Hematopoietic multipotent progenitor cell treated with erythropoietin and hydrocortisone succinate and interleukin-3 and kit ligand, for 17 days (in vitro differentiated cells): ENCODE data around the gene CSTPP1.
"Not testable (repeated sequence)": the region's sequence is repeated elsewhere in the genome, so short reads cannot be mapped to it uniquely, and the experiment has no call there.

Experiments used
- DNase-seq: peaks from one replicate; pipeline ENCODE4 v3.0.0-alpha.2; 2015; ENCODE audit warnings: low spot score

CSTPP1 gene

DNA sequence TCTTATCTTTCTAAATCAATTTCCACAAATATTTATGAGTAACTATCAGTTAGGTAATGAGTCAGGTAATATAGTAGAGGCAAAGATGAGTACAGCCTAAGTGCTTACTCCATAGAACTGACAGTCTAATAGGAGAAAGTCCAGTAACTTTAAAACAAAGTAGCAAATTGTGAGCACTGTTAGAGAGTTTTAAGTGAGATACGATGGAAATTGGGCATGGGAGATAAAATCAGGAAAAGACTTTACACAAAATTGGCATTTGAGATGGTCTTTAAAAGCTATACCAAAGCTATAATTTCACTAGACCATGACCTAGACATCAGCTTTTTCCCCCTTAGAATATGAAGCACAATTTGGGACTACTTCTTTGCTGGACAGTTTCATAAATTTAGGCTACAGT, 113.7 kb downstream of the CSTPP1 start:
- DNase-seq = no peak

DNA sequence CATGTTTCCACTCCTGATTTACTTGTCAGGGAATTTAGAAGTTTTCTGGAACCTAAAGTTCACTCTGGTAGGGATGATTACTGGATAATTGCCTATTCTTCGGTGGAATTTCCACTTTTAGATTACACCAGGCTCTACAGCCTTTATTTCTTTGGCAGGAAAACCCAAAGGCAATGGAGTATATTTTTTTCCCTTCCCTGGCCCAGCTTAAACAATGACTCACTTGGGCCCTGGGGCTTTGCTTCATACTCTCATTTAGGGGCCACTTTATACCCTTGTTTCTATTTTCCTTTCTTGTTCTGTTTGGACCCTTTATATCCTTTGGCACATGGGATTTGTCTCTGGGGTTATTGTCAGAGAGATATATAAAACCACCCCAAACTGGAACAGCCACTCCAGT, 114.7 kb downstream of the CSTPP1 start:
- DNase-seq = no peak

DNA sequence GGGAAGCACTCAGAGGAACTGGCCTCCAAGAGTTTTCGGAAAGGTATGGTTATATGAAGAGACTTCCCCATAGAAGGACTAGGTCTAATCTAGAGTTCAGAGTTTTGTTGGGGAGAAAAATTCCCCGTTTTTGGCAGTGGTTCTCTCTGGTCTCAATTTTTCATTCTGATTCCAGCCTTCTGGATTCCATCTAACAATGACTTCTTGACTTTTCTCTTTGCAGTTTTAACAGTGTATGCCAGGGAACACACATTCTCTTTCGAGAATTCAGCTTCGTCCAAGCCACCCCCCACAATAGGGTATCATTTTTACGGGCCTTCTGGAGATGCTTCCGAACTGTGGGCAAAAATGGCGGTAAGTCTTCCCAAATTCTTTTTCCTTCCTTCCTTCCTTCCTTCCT, 115.6 kb downstream of the CSTPP1 start:
- DNase-seq = no peak

DNA sequence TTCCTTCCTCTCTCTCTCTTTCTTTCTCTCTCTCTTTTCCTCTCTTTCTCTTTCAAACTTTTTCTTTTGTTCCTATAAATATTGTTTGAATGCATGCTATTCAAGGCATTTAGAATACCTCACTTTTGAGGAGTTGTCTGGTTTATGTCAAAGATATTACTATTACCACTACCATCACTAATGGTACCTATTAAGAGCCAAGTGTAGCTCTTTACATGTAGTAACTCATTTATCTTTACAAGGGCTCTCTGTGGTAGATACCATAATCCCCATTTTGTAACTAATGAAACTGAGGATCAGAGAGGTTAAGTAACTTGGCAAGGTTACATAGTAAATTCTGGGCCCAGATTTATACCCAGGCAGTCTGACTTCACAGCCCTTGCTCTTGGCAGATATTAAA, 116.0 kb downstream of the CSTPP1 start:
- no peak for DNase-seq

DNA sequence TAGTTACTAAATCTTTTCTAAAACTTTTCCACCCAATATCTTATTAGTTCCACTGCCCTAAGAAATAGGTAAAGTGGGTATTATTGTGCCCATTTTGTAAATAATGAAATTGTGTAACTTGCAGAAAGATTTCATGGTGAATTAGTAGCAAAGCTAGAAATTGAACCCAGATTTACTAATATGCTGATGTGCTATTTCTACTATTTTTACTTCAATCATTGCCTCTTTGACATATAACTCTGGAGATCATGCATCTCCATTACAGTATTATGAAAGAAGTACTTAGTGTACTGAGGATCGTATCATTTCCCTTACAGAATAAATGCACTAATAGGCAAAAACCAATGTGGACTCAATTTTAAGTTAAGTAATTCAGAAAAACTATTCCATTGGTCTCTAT, 119.0 kb downstream of the CSTPP1 start:
- no peak for DNase-seq

DNA sequence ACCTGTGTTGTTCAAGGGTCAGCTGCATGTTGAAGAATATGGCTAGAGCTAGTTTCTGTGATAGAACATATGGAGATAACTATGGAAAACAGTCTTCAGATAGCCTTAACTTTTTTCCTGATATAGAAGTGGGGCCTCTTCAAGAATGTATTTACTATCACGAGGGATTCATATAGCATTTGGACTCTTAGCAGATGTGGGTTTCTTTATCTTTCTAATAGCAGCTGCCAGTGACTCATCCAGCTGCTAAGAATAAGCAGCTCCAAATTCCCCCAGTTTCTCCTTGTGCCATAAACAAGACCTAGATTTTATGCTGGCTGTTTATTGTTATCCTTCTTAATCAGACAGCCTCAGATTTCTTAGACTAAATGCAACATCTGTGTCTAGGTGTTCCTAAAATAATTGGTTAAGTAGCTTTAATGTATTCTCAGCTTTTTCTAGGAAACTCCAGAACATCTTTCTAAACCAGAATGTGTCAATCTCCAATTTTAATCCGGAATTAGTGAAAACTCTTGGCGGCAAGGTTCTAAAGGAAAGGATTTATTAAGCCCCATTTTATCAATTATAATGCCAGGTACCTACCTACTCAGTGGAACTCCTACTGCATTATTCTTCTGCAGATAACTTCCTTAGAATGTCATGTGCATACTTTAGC, 119.8 kb downstream of the CSTPP1 start:
- DNase-seq = peak; percentile 16

DNA sequence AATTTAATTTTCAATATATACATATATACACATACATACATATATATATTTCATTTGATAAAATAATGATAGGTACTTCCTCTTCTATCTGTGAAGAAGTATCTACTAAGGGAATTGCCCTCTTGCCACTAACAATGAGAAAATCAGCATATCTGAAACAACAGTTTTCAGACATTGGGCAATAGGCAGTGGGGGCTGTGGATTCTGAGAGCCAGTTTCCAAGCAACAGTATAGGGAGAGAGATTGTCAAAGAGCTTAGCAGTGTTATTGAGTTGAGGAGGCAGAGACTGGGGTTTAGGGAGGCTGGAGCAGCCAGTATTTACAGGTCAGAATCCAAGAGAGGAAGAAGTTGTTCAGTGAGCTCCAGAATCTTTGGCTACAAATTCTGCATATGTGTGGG, 120.8 kb downstream of the CSTPP1 start:
- DNase-seq = no peak

DNA sequence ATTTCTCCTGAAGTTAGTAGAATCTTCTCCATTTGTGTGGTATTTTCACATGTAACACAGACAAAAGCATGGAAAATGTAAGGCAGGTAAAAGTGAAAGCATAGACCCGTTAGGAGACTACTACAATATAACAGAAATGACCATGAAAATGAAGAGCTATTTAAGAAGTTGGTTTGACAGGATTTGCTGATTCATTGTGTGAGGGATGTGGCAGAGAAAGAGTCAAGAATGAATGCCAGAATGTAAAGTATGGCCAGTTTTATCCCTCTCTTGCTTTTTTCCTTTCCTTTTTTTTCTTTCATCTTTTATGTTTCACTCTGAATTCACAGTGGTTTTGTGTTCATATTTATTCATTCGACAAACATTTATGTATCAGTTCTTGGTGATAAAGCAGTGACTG, 124.2 kb downstream of the CSTPP1 start:
- DNase-seq = no peak

DNA sequence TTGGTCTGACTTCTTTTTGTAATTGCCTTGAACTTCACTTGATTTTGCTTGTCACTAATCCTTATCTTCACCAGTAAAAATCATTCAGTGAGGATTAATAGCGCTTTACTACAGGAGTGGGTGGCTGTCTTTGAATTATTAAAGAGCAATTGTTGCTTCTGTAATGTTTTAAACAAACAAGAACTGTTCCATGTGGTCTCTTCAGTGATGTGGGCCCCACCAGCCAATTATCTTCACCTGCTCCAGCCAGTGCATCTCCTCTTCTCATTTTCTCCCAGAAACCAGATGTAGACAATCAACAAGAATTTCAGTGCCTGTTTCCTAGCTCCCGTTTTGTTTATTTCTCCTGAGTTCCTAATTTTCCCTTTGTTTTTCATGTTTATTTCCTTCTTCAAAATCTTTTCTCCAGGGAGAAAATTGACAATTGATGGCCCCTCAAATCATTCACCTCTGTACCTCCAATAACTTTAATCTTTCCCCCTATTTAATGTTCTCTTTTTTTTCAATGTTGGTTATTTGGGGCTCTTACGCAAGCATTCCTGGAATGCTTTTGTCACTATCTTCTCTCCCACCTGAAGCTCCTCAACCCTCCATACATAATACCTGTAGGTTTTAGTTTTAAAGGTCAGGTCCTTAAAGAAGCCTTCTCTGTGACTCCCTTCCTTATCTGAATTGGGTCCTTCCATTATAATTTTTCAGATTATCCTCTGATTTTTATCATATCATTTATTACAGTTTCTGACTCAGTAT, 125.0 kb downstream of the CSTPP1 start:
- DNase-seq = no peak

DNA sequence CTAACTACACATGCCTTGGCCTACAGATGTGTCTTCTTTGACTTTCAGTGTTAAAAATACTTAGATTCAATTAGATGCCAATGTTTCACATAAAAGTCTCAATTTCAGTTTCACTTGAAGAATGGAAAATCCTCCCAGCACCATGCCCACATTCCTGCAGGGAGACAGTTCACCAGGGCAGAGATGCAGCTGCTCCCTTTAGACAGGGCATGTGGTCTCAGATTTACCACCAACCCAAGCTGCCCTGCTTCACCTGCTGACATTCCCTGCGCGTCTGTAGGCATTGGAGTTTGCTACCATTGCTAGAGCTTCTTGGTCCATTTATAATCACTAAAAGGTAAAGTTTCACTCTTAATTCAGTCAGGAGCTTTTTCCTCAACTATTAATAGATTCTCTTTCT, 126.2 kb downstream of the CSTPP1 start:
- no peak for DNase-seq

DNA sequence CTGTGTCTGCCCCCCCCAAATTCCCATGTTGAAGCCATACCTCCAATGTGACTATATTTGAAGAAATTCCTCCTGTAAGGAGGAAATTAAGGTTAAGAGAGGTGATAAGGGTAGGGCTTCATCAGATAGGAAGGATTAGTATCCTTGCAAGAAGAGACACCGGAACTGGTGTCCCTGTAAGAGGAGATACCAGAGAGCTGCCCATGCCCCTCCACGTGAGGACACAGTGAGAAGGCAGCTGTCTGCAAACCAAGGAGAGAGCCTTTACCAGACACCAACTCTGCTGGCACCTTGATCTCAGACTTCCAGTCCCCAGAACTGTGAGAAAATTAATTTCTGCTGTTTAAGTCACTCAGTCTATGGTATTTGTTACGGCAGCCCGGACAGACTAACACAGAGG, 130.8 kb downstream of the CSTPP1 start:
- no peak for DNase-seq

DNA sequence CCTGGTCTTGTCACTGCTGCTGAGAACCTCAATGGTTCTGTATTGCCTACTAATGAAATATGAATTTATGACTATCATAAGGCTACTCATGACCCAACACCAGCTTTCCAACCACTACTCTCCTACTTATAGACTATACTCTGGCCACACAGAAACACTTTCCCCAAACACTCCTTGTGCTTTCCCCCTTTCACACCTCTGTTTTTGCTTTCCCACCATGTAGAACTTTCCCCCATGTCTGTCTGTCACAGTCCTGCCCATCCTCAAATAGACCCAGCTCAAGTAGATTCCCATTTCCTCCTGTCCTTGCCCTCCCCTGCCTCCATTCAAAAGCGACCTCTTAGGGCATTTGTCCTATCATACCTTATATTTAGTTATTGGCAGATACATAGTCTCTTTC, 134.2 kb downstream of the CSTPP1 start:
- DNase-seq = no peak

DNA sequence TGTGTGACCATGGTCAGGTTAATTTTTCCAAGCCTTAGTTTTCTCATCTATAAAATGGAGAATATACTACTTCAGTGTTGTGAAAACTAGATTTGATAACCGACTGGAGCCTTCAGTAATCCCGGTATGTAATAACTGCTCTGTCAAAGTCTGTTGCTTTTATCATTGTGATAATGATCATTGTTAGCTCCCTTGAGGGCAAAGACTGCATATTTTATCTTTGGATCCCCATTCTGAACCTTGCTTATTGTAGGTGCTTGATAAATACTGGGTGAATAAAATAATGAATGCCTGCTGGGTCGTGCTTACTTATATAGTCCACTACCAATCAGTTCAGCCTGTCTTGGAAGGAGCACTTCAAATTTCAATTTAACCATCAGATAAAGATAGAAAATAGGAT, 134.8 kb downstream of the CSTPP1 start:
- DNase-seq = no peak

DNA sequence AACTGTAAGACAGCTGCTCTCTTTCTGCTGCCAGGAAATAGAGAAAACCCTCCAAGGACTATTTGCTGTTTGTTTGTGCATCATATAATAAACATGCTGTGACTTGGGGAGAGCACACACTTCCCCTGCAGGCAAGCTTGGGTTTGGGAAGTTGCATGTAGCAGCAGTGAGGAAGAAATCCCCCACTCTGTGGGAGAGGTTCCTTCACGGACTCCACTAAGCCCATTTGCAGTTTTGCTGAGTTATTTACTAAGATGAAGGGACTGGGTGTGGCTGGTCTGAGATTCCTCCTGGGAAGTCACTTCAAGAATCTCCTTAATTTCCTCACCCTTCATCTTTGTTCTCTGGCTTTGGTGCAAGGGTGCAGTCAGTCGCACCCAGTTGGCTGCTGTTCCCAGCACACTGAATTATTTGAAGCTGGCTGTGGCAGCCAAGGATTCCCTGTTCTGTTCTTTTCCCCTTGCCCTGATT, 135.3 kb downstream of the CSTPP1 start:
- DNase-seq = no peak

DNA sequence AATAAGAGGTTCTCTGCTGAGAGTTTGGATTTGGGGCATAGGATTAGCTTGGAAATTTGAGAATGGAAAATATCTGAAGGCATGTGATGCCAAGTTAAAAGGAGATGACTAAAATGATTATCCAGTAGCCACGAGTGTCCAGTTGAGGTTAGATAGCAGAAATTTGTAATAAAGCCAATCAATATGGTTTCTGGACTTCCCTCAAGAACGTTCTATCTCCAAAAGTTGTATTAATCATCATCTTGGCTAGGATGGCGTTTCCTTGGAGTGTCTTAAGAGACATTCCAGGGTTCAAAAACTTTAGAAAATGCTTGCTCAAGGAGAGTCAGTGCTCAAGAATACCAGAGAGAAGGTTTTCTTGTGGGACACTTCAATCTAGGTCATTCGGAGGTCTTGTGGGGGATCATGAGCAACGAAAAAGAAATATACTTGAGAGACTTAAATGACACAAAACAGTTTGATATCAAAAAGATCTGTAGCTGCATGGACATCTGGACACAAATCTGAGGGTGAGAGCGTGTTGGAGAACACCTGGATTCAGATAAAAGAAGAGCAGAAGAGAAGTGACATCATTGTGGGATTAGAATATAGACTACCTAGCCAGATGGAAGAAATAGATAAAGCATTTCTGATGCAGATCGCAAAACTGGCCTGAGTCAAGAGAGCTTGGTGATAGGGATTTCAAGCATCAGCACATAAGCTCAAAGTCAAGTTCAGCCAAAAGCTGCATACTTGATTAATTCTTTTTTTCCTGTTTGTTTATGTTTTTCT, 142.4 kb downstream of the CSTPP1 start:
- no peak for DNase-seq

DNA sequence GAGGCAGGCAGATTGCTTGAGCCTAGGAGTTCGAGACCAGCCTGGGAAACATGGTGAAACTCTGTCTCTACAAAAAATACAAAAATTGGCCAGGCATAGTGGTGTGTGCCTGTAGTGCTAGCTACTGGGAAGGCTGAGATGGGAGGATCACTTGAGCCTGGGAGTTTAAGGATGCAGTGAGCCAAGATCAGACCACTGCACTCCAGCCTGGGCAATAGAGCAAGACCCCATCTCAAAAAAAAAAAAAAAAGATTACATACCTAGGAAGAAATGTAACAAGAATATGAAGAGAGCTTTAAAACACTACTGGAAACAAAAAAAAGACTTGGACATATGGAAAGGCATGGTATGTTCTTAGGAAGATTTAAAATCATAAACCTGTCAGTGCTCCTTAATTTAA, 144.2 kb downstream of the CSTPP1 start:
- not testable (repeated sequence) for DNase-seq

DNA sequence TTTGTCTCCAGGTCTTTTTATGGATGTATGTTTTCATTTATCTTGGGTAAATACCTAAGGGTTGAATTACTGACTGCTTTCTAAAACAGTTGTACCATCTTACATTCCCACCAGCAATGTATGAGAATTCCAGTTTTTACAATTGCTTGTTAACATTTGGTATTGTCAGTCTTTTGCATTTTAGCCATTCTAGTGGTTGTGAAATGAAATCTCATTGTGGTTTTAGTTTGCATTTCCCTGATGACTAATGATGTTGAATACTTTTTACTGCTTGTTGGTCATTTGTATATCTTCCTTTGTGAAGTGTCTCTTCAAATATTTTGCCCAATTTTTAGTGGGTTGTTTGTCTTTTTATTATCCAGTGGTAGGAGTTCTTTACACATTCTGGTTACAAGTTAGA, 147.4 kb downstream of the CSTPP1 start:
- DNase-seq = no peak

DNA sequence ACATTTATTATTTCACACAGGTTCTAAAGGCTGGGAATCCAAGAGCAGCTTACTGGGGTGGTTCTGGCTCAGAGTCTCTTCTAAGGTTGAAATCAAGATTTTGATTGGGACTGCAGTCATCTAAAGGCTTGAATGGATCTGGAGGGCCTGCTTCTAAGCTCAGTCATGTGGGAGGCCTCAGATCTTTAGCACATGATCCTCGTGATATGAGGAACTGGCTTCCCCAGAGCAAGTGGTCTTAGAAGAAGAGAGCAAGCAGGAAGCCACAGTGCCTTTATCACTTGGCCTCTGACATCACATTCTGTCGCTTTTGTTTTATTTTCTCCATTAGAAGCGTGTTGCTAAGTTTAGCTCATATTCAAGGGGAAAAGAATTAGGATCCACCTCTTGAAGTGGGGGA, 151.2 kb downstream of the CSTPP1 start:
- no peak for DNase-seq

DNA sequence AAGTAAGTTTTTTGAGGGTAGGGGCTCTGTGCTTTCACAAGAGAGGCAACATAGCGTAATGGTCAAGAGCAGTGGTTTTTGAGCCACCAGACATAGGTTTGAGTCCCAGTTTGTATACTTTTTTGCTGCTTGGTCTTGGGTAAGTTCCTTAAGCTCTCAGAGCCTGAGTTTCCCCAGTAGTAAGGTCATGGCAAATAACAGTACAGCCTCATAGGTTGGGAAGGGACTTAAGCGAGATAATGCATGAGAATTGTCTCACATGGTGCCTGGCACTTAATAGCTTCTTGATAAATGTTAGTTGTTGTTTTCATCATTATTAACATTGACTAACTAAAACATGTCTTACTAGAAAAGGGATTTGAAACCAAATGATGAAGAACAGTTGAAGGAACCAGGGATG, 157.0 kb downstream of the CSTPP1 start:
- DNase-seq = no peak

DNA sequence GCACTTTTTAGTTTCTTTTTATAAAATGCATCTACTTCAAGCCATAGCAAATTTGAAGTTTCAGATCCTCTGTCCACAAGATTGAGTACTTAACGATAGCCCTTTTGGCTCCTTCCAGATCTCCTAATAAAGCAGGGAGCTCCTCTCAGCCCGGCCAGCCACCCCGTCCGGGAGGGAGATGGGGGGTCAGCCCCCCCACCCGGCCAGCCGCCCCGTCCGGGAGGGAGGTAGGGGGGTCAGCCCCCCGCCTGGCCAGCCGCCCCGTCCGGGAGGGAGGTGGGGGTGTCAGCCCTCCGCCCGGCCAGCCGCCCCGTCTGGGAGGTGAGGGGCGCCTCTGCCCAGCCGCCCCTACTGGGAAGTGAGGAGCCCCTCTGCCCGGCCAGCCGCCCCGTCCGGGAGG, 160.3 kb downstream of the CSTPP1 start:
- not testable (repeated sequence) for DNase-seq

DNA sequence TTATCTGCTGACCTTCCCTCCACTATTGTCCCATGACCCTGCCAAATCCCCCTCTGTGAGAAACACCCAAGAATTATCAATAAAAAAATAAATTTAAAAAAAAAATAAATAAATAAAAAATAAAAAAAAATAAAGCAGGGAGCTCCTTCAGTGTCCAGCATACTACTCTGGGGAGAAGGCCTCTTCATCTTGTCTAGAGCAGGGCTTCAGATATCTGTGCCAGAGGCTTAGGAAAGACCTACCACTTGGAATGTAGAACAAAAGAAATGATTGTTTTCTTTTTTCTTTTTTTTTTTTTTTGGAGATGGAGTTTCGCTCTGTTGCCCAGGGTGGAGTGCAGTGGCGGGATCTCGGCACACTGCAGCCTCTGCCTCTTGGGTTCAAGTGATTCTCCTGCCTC, 161.7 kb downstream of the CSTPP1 start:
- DNase-seq = not testable (repeated sequence)

DNA sequence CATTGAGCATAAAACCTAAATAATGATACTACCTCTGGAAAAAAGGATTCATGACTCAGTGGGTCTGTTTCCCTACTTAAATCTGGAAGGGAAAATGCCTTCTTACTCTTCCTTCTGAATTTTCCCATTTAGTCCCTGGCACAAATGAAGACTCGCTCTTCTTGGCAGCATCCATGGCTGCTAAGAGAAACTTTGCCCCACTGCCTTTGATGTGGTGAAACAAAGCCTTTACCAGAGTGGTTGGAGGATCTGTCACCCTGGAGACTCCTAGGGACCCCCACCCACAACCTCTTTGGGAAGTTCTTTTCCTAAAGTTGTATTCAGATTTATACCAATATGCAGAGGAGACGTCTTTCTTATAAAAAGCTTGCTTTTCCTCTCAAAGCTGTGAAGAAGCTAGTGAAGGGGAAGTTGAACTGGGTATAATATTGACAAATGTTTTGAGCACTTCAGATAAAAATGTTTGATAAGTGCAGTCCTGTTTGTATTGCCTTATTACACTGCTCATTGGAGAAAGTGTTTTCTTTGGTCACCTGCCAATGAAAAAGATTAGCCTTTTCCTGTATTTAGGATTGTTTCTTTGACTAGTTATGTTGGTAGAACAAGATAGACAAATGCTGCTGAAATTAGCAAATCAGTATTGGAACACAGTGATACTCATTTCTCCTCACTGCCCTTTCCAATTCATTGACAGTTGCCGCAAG, 162.8 kb downstream of the CSTPP1 start:
- DNase-seq = no peak

DNA sequence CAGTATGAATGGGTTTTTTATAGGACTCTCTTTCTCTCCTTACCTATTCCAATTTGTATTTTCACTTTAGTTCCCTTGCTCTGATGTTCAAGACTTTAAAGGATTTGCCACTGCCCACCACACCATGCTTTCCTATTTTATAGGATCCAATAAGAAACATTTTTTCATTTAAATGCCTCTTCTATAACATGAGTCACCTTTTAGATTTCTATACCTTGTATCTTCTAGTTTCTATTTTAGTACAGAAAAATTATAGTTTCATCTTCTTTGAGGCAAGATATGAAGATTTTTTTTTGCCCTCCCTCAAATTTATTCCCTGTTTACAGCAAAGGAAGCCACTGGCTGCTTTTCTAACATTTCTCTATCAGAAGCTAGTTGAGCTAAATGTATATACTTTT, 163.4 kb downstream of the CSTPP1 start:
- DNase-seq = no peak
